H9 (cell line): ENCODE data around the gene TACR1. TPM values are rescaled to one million over a fixed set of nuclear protein-coding genes. Genes with fewer than 3 reads are reported as not detected.
"Not testable (repeated sequence)": the region's sequence is repeated elsewhere in the genome, so short reads cannot be mapped to it uniquely, and the experiment has no call there.

Source experiments
- DNase-seq: peaks from one replicate; pipeline ENCODE4 v3.0.0-alpha.2; 2017
- H2AFZ ChIP-seq: one replicate; pipeline ENCODE4 v1.6.1; 2013; ENCODE audit warnings: mild to moderate bottlenecking, low read length, control low read depth, moderate library complexity
- H2AK5ac ChIP-seq: 2 replicates; pipeline ENCODE4 v1.6.1; 2013; ENCODE audit warnings: low read length, control low read depth, mixed read lengths; ENCODE audit not compliant: insufficient read length
- H2BK120ac ChIP-seq: one replicate; pipeline ENCODE4 v1.6.1; 2013; ENCODE audit warnings: low read depth, mild to moderate bottlenecking, low read length, control low read depth, inconsistent platforms; ENCODE audit not compliant: poor library complexity, severe bottlenecking
- H2BK12ac ChIP-seq: 2 replicates; pipeline ENCODE4 v1.6.1; 2013; ENCODE audit warnings: low read length, control low read depth, mixed read lengths, low read depth; ENCODE audit not compliant: insufficient read length
- H2BK15ac ChIP-seq: 2 replicates; pipeline ENCODE4 v1.6.1; 2013; ENCODE audit warnings: low read depth, low read length, control low read depth
- H2BK20ac ChIP-seq: one replicate; pipeline ENCODE4 v1.6.1; 2013; ENCODE audit warnings: low read depth, mild to moderate bottlenecking, low read length, control low read depth, inconsistent platforms; ENCODE audit not compliant: poor library complexity, severe bottlenecking
- H2BK5ac ChIP-seq: 2 replicates; pipeline ENCODE4 v1.6.1; 2013; ENCODE audit warnings: low read length, control low read depth, mixed read lengths; ENCODE audit not compliant: insufficient read length
- H3K14ac ChIP-seq: 2 replicates; pipeline ENCODE4 v1.6.1; 2013; ENCODE audit warnings: low read length, control low read depth; ENCODE audit not compliant: insufficient read depth
- H3K18ac ChIP-seq: 2 replicates; pipeline ENCODE4 v1.6.1; 2013; ENCODE audit warnings: low read depth, mild to moderate bottlenecking, mixed read lengths, low read length, control low read depth; ENCODE audit not compliant: insufficient read length
- H3K23ac ChIP-seq: 2 replicates; pipeline ENCODE4 v1.6.1; 2013; ENCODE audit warnings: low read length, control low read depth, mixed read lengths, low read depth; ENCODE audit not compliant: insufficient read length
- H3K23me2 ChIP-seq: 2 replicates; pipeline ENCODE4 v1.6.1; 2013; ENCODE audit warnings: low read depth, mild to moderate bottlenecking, mixed read lengths, low read length, control low read depth; ENCODE audit not compliant: insufficient read length, poor library complexity, severe bottlenecking
- H3K27ac ChIP-seq: 2 replicates; pipeline ENCODE4 v1.5.1; 2013; ENCODE audit warnings: low read length, control low read depth, mixed read lengths, low read depth; ENCODE audit not compliant: insufficient read length
- H3K27me3 ChIP-seq: 2 replicates; pipeline ENCODE4 v1.6.1; 2013; ENCODE audit warnings: low read length, control low read depth, inconsistent platforms; ENCODE audit not compliant: insufficient read depth
- H3K4ac ChIP-seq: 2 replicates; pipeline ENCODE4 v1.6.1; 2013; ENCODE audit warnings: low read depth, mild to moderate bottlenecking, control low read depth, inconsistent platforms, low read length, moderate library complexity
- H3K4me1 ChIP-seq: 2 replicates; pipeline ENCODE4 v1.6.1; 2013; ENCODE audit warnings: low read length, control low read depth, inconsistent platforms; ENCODE audit not compliant: insufficient read depth
- H3K4me2 ChIP-seq: 2 replicates; pipeline ENCODE4 v1.6.1; 2013; ENCODE audit warnings: low read length, control low read depth, mixed read lengths; ENCODE audit not compliant: insufficient read length, insufficient read depth
- H3K56ac ChIP-seq: 2 replicates; pipeline ENCODE4 v1.6.1; 2013; ENCODE audit warnings: low read depth, mild to moderate bottlenecking, mixed read lengths, low read length, control low read depth; ENCODE audit not compliant: insufficient read length
- H3K79me1 ChIP-seq: 2 replicates; pipeline ENCODE4 v1.6.1; 2013; ENCODE audit warnings: low read depth, mild to moderate bottlenecking, moderate library complexity, low read length, control low read depth, inconsistent platforms; ENCODE audit not compliant: insufficient read depth, poor library complexity, severe bottlenecking
- H3K79me2 ChIP-seq: 2 replicates; pipeline ENCODE4 v1.6.1; 2013; ENCODE audit warnings: low read length, control low read depth, inconsistent platforms; ENCODE audit not compliant: insufficient read depth
- H3K9ac ChIP-seq: 2 replicates; pipeline ENCODE4 v1.6.1; 2013; ENCODE audit warnings: low read length, control low read depth, mixed read lengths; ENCODE audit not compliant: insufficient read length; ENCODE audit errors: extremely low read depth
- H3K9me3 ChIP-seq: one replicate; pipeline ENCODE4 v1.6.1; 2013; ENCODE audit warnings: low read depth, low read length, inconsistent platforms; ENCODE audit not compliant: control insufficient read depth
- H3T11ph ChIP-seq: one replicate; pipeline ENCODE4 v1.6.1; 2013; ENCODE audit warnings: mild to moderate bottlenecking, low read length, control low read depth, inconsistent platforms
- H4K20me1 ChIP-seq: one replicate; pipeline ENCODE4 v1.6.1; 2013; ENCODE audit not compliant: control insufficient read depth, insufficient read length, insufficient read depth
- H4K5ac ChIP-seq: 2 replicates; pipeline ENCODE4 v1.6.1; 2013; ENCODE audit warnings: low read depth, mild to moderate bottlenecking, mixed read lengths, low read length, control low read depth; ENCODE audit not compliant: insufficient read length
- H4K8ac ChIP-seq: replicated peaks from 2 replicates; pipeline ENCODE4 v1.6.1; 2013; ENCODE audit warnings: low read length, control low read depth, mixed read lengths, low read depth; ENCODE audit not compliant: insufficient read length
- H4K91ac ChIP-seq: 2 replicates; pipeline ENCODE4 v1.6.1; 2013; ENCODE audit warnings: low read depth, mild to moderate bottlenecking, moderate library complexity, mixed read lengths, low read length, control low read depth; ENCODE audit not compliant: insufficient read length
- H3K27ac Mint-ChIP-seq, 3 experiments: 2 replicates in 2 of 3; 3 replicates in 1 of 3; pipeline ENCODE4 v1.8.0; 2020 to 2021; ENCODE audit warnings: mixed read lengths in 3 of 3, mild to moderate bottlenecking in 1 of 3, moderate library complexity in 1 of 3
- H3K27me3 Mint-ChIP-seq: 2 replicates; pipeline ENCODE4 v1.8.0; 2021; ENCODE audit warnings: low read depth, mild to moderate bottlenecking, moderate library complexity, mixed read lengths
- H3K36me3 Mint-ChIP-seq, 3 experiments: 2 replicates in 2 of 3; 3 replicates in 1 of 3; pipeline ENCODE4 v1.8.0; 2020 to 2021; ENCODE audit warnings: low read depth in 3 of 3, mixed read lengths in 3 of 3; ENCODE audit not compliant: insufficient read depth in 1 of 3
- H3K4me1 Mint-ChIP-seq, 2 experiments: 2 replicates each; pipeline ENCODE4 v1.8.0; 2020; ENCODE audit warnings: mixed read lengths in 2 of 2
- H3K4me3 Mint-ChIP-seq, 2 experiments: 2 replicates in 1 of 2; 3 replicates in 1 of 2; pipeline ENCODE4 v1.8.0; 2020 to 2021; ENCODE audit warnings: mild to moderate bottlenecking in 2 of 2, mixed read lengths in 2 of 2, moderate library complexity in 1 of 2
- H3K9me3 Mint-ChIP-seq, 2 experiments: 2 replicates in 1 of 2; 3 replicates in 1 of 2; pipeline ENCODE4 v1.8.0; 2020; ENCODE audit warnings: mild to moderate bottlenecking in 2 of 2, mixed read lengths in 2 of 2, moderate library complexity in 1 of 2
- CTCF ChIP-seq: fragments of 200-600 bp; sonication (generic); conservative IDR thresholded peaks from 3 replicates; pipeline ENCODE4 v1.8.0; 2021; ENCODE audit warnings: antibody characterized with exemption, mild to moderate bottlenecking
- WGBS: extraction: QIAGEN DNeasy Blood & Tissue Kit; methylation state at CpG from one replicate; pipeline ENCODE4 v1.1.7; 2013; ENCODE audit warnings: missing lambda C conversion rate, low lambda C conversion rate, mixed read lengths; ENCODE audit not compliant: insufficient read length; ENCODE audit errors: extremely low coverage; 5-methylcytosine and 5-hydroxymethylcytosine counted together
- long read RNA-seq: library from polyadenylated mRNA; unstranded; transcript quantifications from one replicate; pipeline ENCODE4 v2.0.0, GENCODE V29; 2020
- total RNA-seq: library from RNA; stranded (reverse); gene quantifications from 2 replicates; pipeline ENCODE4 v1.2.1, GENCODE V29; 2021

Gene TACR1
- 0.77 and 1.4 TPM in 2 replicates for total RNA-seq
- long read RNA-seq, full-length matches to known transcripts: 1 of 5 reads
- long read RNA-seq, partial matches to known transcripts: 1 of 5 reads
- long read RNA-seq, other reads (novel, unspliced or antisense): 3 of 5 reads

- Histone ChIP-seq H3K9me3 (no peaks in the 10 kb centered on the region), H2BK5ac (no peak within 1 kb of the TSS), H2BK20ac (no peak within 1 kb of the TSS), H3K14ac (no peak within 1 kb of the TSS), H2AK5ac (no peak within 1 kb of the TSS), H3T11ph (no peak within 1 kb of the TSS), H3K79me1 (no peaks in the 10 kb centered on the region), H4K5ac (no peak within 1 kb of the TSS), H2BK120ac (no peak within 1 kb of the TSS), H3K4ac (no peak within 1 kb of the TSS), H2AFZ (no peak within 1 kb of the TSS), H3K56ac (no peak within 1 kb of the TSS), H3K23ac (no peak within 1 kb of the TSS), H3K27me3 (peaks cover 36% of the 10 kb centered on the region), H4K8ac (no peak within 1 kb of the TSS), H3K27ac (no peak within 1 kb of the TSS), H3K79me2 (no peaks in the 10 kb centered on the region), H2BK15ac (no peak within 1 kb of the TSS), H2BK12ac (no peak within 1 kb of the TSS), H3K23me2 (peaks cover 21% of the 10 kb centered on the region), H3K18ac (no peak within 1 kb of the TSS), H3K9ac (no peak within 1 kb of the TSS), H4K20me1 (peaks cover 3% of the 10 kb centered on the region), H4K91ac (no peak within 1 kb of the TSS), H3K4me2 (peak within 1 kb of the TSS; percentile 92), H3K4me1 (peaks cover 3% of the 10 kb centered on the region; the same call in 1 of the 2 replicates)
- H3K27ac Mint-ChIP-seq: no peak within 1 kb of the TSS
- peak; percentile 69 for DNase-seq
- WGBS: no CpG with 5 or more reads among the region's 46 CpGs
- peaks cover 75% of the 10 kb centered on the region for H3K27me3 Mint-ChIP-seq
- no peaks in the 10 kb centered on the region for H3K9me3 Mint-ChIP-seq
- no peaks in the 10 kb centered on the region for H3K36me3 Mint-ChIP-seq
- peak; percentile 53; the same call in 2 of the 3 replicates for TF ChIP-seq CTCF
- H3K4me3 Mint-ChIP-seq: peak within 1 kb of the TSS; percentile 69 to 87
- H3K4me1 Mint-ChIP-seq: peaks cover 24 to 44% of the 10 kb centered on the region in 2 experiments
These were observed at the start of gene TACR1 for GRCh38 chr2:75199428-75200011. TACR1 (minus strand) TSS chr2:75199520; CDS start chr2:75198934, 586 bp downstream.

- H4K8ac ChIP-seq, H3K79me1 ChIP-seq, H2BK12ac ChIP-seq, H2AFZ ChIP-seq, H2AK5ac ChIP-seq, H3K27ac ChIP-seq, H3K27me3 ChIP-seq, H3K27me3 Mint-ChIP-seq, H3K9me3 ChIP-seq, H3K4me2 ChIP-seq, H3K23ac ChIP-seq, H3K4me3 Mint-ChIP-seq, H3K9ac ChIP-seq, H3K14ac ChIP-seq, H4K5ac ChIP-seq, H3T11ph ChIP-seq, H2BK20ac ChIP-seq, DNase-seq, H2BK5ac ChIP-seq, H3K4ac ChIP-seq, H3K27ac Mint-ChIP-seq, H4K91ac ChIP-seq, H3K79me2 ChIP-seq, H3K18ac ChIP-seq, H3K4me1 ChIP-seq, H4K20me1 ChIP-seq, H3K23me2 ChIP-seq, H3K56ac ChIP-seq, H3K4me1 Mint-ChIP-seq, H2BK120ac ChIP-seq, H2BK15ac ChIP-seq: not testable (repeated sequence)
- Mint-ChIP-seq H3K9me3 (peaks cover 21 to 28% of the 10 kb centered on the region in 2 experiments), H3K36me3 (peaks cover 3 to 20% (median 4%) of the 10 kb centered on the region in 3 experiments; a peak in 6 of 7 replicates)
- no CpG with 5 or more reads among the region's 6 CpGs for WGBS
These were observed 49.3 kb upstream of the TACR1 start for GRCh38 chr2:75248581-75248980.
